SH-SY5Y (cell line): ENCODE measurements around the gene CLMN.

ENCODE experiments used
- GATA2 ChIP-seq: IDR thresholded peaks from 2 replicates; pipeline ENCODE4 v1.6.1; 2011; ENCODE audit warnings: mild to moderate bottlenecking, low read depth, low read length
- GATA3 ChIP-seq: IDR thresholded peaks from 2 replicates; pipeline ENCODE4 v1.6.1; 2011; ENCODE audit warnings: low read depth, mild to moderate bottlenecking, low read length, moderate library complexity

- TF ChIP-seq GATA2 (no peak), GATA3 (no peak)
These were observed 61.6 kb downstream of the CLMN start for GRCh38 chr14:95258156-95258555.
